ENCODE data around the gene CREM. TPM values are rescaled to one million over a fixed set of nuclear protein-coding genes. Genes with fewer than 3 reads are reported as not detected.

Gene CREM
- total RNA-seq, 2 donors from 2014 or later = 34.1 to 53.4 TPM

DNA sequence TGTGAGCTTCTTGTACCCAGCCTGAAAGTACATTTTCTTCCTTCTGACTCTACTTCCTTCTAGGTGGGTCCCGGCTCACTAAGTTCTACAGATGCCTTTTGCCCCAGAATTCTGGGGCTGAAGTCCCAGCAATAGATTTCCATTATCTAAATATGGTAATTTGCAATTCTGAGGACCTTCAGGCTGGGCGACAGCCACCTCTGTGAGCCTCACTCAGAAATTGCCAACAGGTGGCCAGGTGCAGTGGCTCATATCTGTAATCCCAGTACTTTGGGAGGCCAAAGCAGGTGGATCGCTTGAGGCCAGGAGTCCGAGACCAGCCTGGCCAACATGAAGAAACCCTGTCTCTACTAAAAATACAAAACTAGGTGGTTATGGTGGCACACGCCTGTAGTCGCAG lies 23.7 kb downstream of the CREM start:
- TF ChIP-seq, protein P1, sequence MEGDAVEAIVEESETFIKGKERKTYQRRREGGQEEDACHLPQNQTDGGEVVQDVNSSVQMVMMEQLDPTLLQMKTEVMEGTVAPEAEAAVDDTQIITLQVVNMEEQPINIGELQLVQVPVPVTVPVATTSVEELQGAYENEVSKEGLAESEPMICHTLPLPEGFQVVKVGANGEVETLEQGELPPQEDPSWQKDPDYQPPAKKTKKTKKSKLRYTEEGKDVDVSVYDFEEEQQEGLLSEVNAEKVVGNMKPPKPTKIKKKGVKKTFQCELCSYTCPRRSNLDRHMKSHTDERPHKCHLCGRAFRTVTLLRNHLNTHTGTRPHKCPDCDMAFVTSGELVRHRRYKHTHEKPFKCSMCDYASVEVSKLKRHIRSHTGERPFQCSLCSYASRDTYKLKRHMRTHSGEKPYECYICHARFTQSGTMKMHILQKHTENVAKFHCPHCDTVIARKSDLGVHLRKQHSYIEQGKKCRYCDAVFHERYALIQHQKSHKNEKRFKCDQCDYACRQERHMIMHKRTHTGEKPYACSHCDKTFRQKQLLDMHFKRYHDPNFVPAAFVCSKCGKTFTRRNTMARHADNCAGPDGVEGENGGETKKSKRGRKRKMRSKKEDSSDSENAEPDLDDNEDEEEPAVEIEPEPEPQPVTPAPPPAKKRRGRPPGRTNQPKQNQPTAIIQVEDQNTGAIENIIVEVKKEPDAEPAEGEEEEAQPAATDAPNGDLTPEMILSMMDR (IDR thresholded peaks at IDR 0.05) = no peak
- Histone ChIP-seq H3K4me3 (no peak overlapping the region), H3K27me3 (replicated peaks; ENCODE audit: insufficient read depth) (no peaks in the 10 kb centered on the region), H3K27ac (no peak overlapping the region), H3K9me3 (no peaks in the 10 kb centered on the region), H3K36me3 (peaks cover 4% of the 10 kb centered on the region), H3K4me1 (ENCODE audit: control insufficient read depth in 1 of 2, low read depth in 2 of 2) (peaks cover 0 to 14% of the 10 kb centered on the region in 2 donors)
- ATAC-seq (ENCODE audit: insufficient number of reproducible peaks, low FRiP score, low read depth) (no peak), DNase-seq (ENCODE audit: low spot score) (no peak)

DNA sequence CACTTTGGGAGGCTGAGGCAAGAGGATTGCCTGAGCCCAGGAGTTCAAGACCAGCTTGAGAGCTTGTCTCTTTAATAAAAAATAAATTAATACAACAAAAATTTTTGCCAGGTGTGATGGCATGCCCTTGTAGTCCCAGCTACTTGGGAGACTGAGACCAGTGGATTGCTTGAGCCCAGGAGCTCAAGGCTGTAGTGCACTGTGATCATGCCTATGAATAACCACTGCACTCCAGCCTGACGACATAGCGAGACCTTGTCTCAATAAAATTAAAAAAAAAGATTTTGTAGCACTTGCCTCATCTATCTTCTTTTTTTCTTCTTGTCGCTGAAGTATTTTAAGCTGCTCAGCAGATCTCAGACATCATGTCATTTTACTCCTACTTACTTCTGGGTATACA lies 26.3 kb downstream of the CREM start:
- ATAC-seq (ENCODE audit: insufficient number of reproducible peaks, low FRiP score, low read depth) (no peak), DNase-seq (ENCODE audit: low spot score) (no peak)
- Histone ChIP-seq H3K27ac (no peak overlapping the region), H3K27me3 (replicated peaks; ENCODE audit: insufficient read depth) (no peaks in the 10 kb centered on the region), H3K9me3 (no peaks in the 10 kb centered on the region), H3K4me1 (ENCODE audit: control insufficient read depth in 1 of 2, low read depth in 2 of 2) (peaks cover 0 to 14% of the 10 kb centered on the region in 2 donors), H3K4me3 (no peak overlapping the region), H3K36me3 (peaks cover 4% of the 10 kb centered on the region)
- TF ChIP-seq, protein P1 (IDR thresholded peaks at IDR 0.05) = no peak

- Histone ChIP-seq H3K27me3 (replicated peaks; ENCODE audit: insufficient read depth) (no peaks in the 10 kb centered on the region), H3K27ac (no peak overlapping the region), H3K4me3 (no peak overlapping the region), H3K9me3 (no peaks in the 10 kb centered on the region), H3K4me1 (ENCODE audit: control insufficient read depth in 1 of 2, low read depth in 2 of 2) (peaks cover 0 to 14% of the 10 kb centered on the region in 2 donors), H3K36me3 (peaks cover 4% of the 10 kb centered on the region)
- TF ChIP-seq, protein P1 (IDR thresholded peaks at IDR 0.05) = no peak
- DNase-seq (ENCODE audit: low spot score) = no peak
- no peak for ATAC-seq (ENCODE audit: insufficient number of reproducible peaks, low FRiP score, low read depth)
These were observed 27.1 kb downstream of the CREM start for GRCh38 chr10:35153716-35154115.

DNA sequence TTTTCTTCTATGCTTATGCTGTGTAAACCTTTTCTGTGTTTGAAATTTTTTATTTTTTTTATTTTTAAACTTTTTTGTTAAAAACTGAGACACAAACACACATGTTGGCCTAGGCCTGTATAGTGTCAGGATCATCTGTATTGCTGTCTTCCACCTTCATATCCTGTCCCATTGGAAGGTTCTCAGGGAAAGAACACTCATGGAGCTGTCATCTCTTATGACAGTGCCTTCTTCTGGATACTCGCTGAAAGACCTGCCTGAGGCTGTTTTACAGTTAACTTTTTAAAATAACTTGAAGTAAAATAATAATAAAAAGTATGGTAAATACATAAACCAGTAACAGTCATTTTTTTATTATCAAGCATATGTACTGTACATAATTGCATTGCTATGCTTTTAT lies 34.1 kb downstream of the CREM start:
- no peak for DNase-seq (ENCODE audit: low spot score)
- Histone ChIP-seq H3K4me1 (ENCODE audit: control insufficient read depth in 1 of 2, low read depth in 2 of 2) (no peaks in the 10 kb centered on the region), H3K36me3 (no peaks in the 10 kb centered on the region), H3K27me3 (replicated peaks; ENCODE audit: insufficient read depth) (no peaks in the 10 kb centered on the region), H3K27ac (no peak overlapping the region), H3K9me3 (no peaks in the 10 kb centered on the region), H3K4me3 (no peak overlapping the region)
- no peak for ATAC-seq (ENCODE audit: insufficient number of reproducible peaks, low FRiP score, low read depth)
- TF ChIP-seq, protein P1 (IDR thresholded peaks at IDR 0.05) = no peak

- no peak for DNase-seq (ENCODE audit: low spot score)
- Histone ChIP-seq H3K27me3 (replicated peaks; ENCODE audit: insufficient read depth) (no peaks in the 10 kb centered on the region), H3K36me3 (no peaks in the 10 kb centered on the region), H3K4me1 (ENCODE audit: control insufficient read depth in 1 of 2, low read depth in 2 of 2) (no peaks in the 10 kb centered on the region), H3K9me3 (no peaks in the 10 kb centered on the region), H3K27ac (no peak overlapping the region), H3K4me3 (no peak overlapping the region)
- TF ChIP-seq, protein P1 (IDR thresholded peaks at IDR 0.05) = no peak
- ATAC-seq (ENCODE audit: insufficient number of reproducible peaks, low FRiP score, low read depth) = no peak
These were observed 35.3 kb downstream of the CREM start for GRCh38 chr10:35161906-35162305.

Data from thoracic aorta (tissue), 2 donors.